OCI-LY7 (cell line): ENCODE data around the gene LDLRAP1. TPM values are rescaled to one million over a fixed set of nuclear protein-coding genes. Genes with fewer than 3 reads are reported as not detected.
A peak's percentile ranks its signal among the peaks of the same experiment; 100 is the strongest.

Experiments used
- BruUV-seq: library from RNA; stranded (reverse); fragments of 400-500 nt; replicated peaks from 2 replicates; lab custom pipeline; 2021; lab: Mats Ljungman, UMichigan
- CTCF ChIA-PET: fragments of 300-600 bp; sonication (Branson Sonifier 250); formaldehyde crosslinking; loops from one replicate; lab custom pipeline; 2022; ENCODE audit warnings: antibody characterized with exemption; ENCODE audit not compliant: unreplicated experiment; lab: Charles Lee
- POLR2A ChIA-PET: fragments of 300-600 bp; sonication (Branson Sonifier 250); formaldehyde crosslinking; loops from one replicate; lab custom pipeline; 2022; ENCODE audit warnings: antibody characterized with exemption; lab: Charles Lee
- DNase-seq: peaks from one replicate; pipeline ENCODE4 v3.0.0-alpha.2; 2015; ENCODE audit warnings: low spot score
- H2AFZ ChIP-seq: fragments of 200-600 bp; sonication (generic), shearing (Covaris generic); 2 replicates; pipeline ENCODE4 v1.6.1; 2014; ENCODE audit warnings: mild to moderate bottlenecking, antibody characterized with exemption, low read length, moderate library complexity
- H3K27ac ChIP-seq: fragments of 200-600 bp; sonication (generic); 2 replicates; pipeline ENCODE4 v1.5.1; 2014; ENCODE audit warnings: mixed run types, low read depth, mild to moderate bottlenecking, moderate library complexity, low read length, inconsistent platforms; ENCODE audit not compliant: poor library complexity, severe bottlenecking
- H3K36me3 ChIP-seq: fragments of 200-600 bp; sonication (generic); 2 replicates; pipeline ENCODE4 v1.6.1; 2014; ENCODE audit warnings: mild to moderate bottlenecking, antibody characterized with exemption, low read length, moderate library complexity, mixed read lengths; ENCODE audit not compliant: insufficient read depth
- H3K4me1 ChIP-seq: fragments of 200-600 bp; sonication (generic); 2 replicates; pipeline ENCODE4 v1.5.1; 2014; ENCODE audit warnings: mild to moderate bottlenecking, low read length; ENCODE audit not compliant: insufficient read depth, poor library complexity, severe bottlenecking
- H3K4me2 ChIP-seq: fragments of 200-600 bp; sonication (generic); 2 replicates; pipeline ENCODE4 v1.6.1; 2014; ENCODE audit warnings: mild to moderate bottlenecking, low read length
- H3K4me3 ChIP-seq: fragments of 200-600 bp; sonication (generic); 2 replicates; pipeline ENCODE4 v1.5.1; 2014; ENCODE audit warnings: mild to moderate bottlenecking, low read depth, low read length; ENCODE audit not compliant: poor library complexity, severe bottlenecking
- H3K79me2 ChIP-seq: fragments of 200-600 bp; sonication (generic); 2 replicates; pipeline ENCODE4 v1.6.1; 2016; ENCODE audit warnings: low read depth, mild to moderate bottlenecking, low read length, moderate library complexity, mixed read lengths; ENCODE audit not compliant: insufficient read depth
- H3K9me2 ChIP-seq: fragments of 200-600 bp; sonication (generic); 2 replicates; pipeline ENCODE4 v1.6.1; 2016; ENCODE audit warnings: mild to moderate bottlenecking, low read length, mixed read lengths; ENCODE audit not compliant: insufficient read depth
- H3K9me3 ChIP-seq: fragments of 200-600 bp; sonication (generic); 2 replicates; pipeline ENCODE4 v1.6.1; 2014; ENCODE audit warnings: mild to moderate bottlenecking, mixed run types, low read length, mixed read lengths
- H4K20me1 ChIP-seq: fragments of 200-600 bp; sonication (generic); 2 replicates; pipeline ENCODE4 v1.6.1; 2014; ENCODE audit warnings: mild to moderate bottlenecking, antibody characterized with exemption, low read length, moderate library complexity, mixed read lengths; ENCODE audit not compliant: insufficient read depth
- EZH2phosphoT487 ChIP-seq: fragments of 200-600 bp; sonication (generic); IDR thresholded peaks from 2 replicates; pipeline ENCODE4 v1.6.1; 2018; ENCODE audit warnings: low read depth, borderline replicate concordance, mild to moderate bottlenecking, mixed run types, antibody characterized with exemption, low read length, moderate library complexity, mixed read lengths
- intact Hi-C: fragments of 100-400 bp; cut with micrococcal nuclease; formaldehyde crosslinking; loops from one replicate; pipeline ENCODE4 v1.10.0; 2022; ENCODE audit not compliant: unreplicated experiment
- total RNA-seq, 2 experiments: library from RNA; depleted of rRNA in 1 of 2; stranded (reverse); fragments of >200 nt in 1 of 2; shearing (Covaris generic) in 1 of 2; gene quantifications; 2 replicates each; pipeline ENCODE4 v1.2.3, GENCODE V29; 2014 to 2022
- TF ChIP-seq, protein P1 (sequence below): fragments of 200-600 bp; sonication (generic); conservative IDR thresholded peaks from 2 replicates; pipeline ENCODE4 v1.5.1; 2014; ENCODE audit warnings: mild to moderate bottlenecking, antibody characterized with exemption, low read length, moderate library complexity, mixed read lengths

LDLRAP1 gene
- total RNA-seq, 2 experiments from 2014 or later, result 14.9 to 36.2 TPM

GRCh38 chr1:25569597-25570396 is 26.4 kb downstream of the LDLRAP1 start:
- CTCF ChIA-PET, result interaction anchor here (1.3 kb wide), 1 partner anchor 21 kb away, joined by 3 read pairs; no protein-coding TSS in a partner anchor
- peak; percentile 33 for DNase-seq
- H3K9me2 ChIP-seq, result no peaks in the 10 kb centered on the region
- peaks cover 41% of the 10 kb centered on the region for H3K4me1 ChIP-seq
- H2AFZ ChIP-seq, result no peak overlapping the region
- H3K79me2 ChIP-seq, result no peaks in the 10 kb centered on the region
- no peaks in the 10 kb centered on the region for H4K20me1 ChIP-seq
- no peak overlapping the region for H3K4me2 ChIP-seq
- POLR2A ChIA-PET, result interaction anchor here (0.9 kb wide), 1 partner anchor 9 kb away, joined by 4 read pairs; no protein-coding TSS in a partner anchor
- BruUV-seq, result no TSS peak
- no peaks in the 10 kb centered on the region for H3K9me3 ChIP-seq
- H3K27ac ChIP-seq, result no peak overlapping the region
- intact Hi-C loops, result no loop called here
- TF ChIP-seq, protein P1, sequence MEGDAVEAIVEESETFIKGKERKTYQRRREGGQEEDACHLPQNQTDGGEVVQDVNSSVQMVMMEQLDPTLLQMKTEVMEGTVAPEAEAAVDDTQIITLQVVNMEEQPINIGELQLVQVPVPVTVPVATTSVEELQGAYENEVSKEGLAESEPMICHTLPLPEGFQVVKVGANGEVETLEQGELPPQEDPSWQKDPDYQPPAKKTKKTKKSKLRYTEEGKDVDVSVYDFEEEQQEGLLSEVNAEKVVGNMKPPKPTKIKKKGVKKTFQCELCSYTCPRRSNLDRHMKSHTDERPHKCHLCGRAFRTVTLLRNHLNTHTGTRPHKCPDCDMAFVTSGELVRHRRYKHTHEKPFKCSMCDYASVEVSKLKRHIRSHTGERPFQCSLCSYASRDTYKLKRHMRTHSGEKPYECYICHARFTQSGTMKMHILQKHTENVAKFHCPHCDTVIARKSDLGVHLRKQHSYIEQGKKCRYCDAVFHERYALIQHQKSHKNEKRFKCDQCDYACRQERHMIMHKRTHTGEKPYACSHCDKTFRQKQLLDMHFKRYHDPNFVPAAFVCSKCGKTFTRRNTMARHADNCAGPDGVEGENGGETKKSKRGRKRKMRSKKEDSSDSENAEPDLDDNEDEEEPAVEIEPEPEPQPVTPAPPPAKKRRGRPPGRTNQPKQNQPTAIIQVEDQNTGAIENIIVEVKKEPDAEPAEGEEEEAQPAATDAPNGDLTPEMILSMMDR, result no peak
- no peak for TF ChIP-seq EZH2phosphoT487
- peaks cover under 1% of the 10 kb centered on the region; the same call in 1 of the 2 replicates for H3K36me3 ChIP-seq
- no peak overlapping the region for H3K4me3 ChIP-seq

DNA sequence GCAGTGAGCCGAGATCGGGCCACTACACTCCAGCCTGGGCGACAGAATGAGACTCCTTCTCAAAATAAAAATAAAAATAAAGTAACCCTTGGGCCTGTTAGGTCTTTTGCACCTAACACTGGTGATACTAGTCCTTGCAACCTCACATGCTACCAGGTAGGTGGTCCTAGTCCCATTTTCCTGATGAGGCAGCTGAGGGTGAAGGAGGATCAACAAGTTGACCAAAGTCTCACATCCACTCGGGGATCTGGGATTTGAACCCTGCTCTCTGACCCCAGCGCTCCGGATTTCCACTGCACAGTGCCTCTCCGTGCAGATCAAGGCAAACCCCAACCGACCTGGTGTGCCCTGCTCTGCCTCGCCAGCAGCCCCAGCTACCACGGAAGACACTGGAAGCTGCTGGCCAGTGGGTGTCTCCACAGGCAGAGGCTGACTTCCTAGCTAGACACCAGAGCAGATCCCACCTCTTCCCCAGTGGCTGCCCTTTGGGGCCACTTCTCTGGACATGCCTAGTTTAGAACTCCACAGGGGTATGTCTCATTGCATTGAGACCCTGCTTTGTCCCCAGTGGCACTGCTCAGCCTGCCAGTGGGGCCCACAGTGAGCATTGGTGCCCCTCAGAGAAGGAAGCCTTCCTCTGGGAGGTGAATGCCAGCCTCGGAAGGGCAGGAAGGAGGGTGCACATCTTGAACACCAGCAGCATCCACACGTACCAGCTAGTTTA is 27.6 kb downstream of the LDLRAP1 start:
- BruUV-seq, result no TSS peak
- no peak for TF ChIP-seq EZH2phosphoT487
- TF ChIP-seq, protein P1, result no peak
- intact Hi-C loops, result no loop called here
- no peak for DNase-seq
- Histone ChIP-seq H3K27ac (no peak overlapping the region), H2AFZ (no peak overlapping the region), H3K4me2 (no peak overlapping the region), H3K79me2 (no peaks in the 10 kb centered on the region), H3K4me3 (no peak overlapping the region), H3K4me1 (peaks cover 29% of the 10 kb centered on the region), H3K36me3 (no peaks in the 10 kb centered on the region), H3K9me3 (no peaks in the 10 kb centered on the region), H4K20me1 (no peaks in the 10 kb centered on the region), H3K9me2 (no peaks in the 10 kb centered on the region)
- CTCF ChIA-PET, result interaction anchor here (0.8 kb wide), 1 partner anchor 239 kb away, joined by 3 read pairs; no protein-coding TSS in a partner anchor
- POLR2A ChIA-PET, result no interaction called here
